Muscle of back (tissue), 11 donors: Measurements from ENCODE around the gene TMC7. TPM values are rescaled to one million over a fixed set of nuclear protein-coding genes. Genes with fewer than 3 reads are reported as not detected.

ENCODE experiments used
- DNase-seq, 3 donors: peaks; one replicate each; pipeline versions ENCODE4 v3.0.0 to v3.0.0-alpha.2; 2013
- polyA plus RNA-seq, 10 donors: library from polyadenylated mRNA; unstranded; fragments of 120-200 nt; gene quantifications; one replicate each; pipeline ENCODE4 v1.2.1, GENCODE V29; 2013; ENCODE audit not compliant: insufficient read length in 10 of 10

Gene TMC7
- polyA plus RNA-seq, 10 donors: 0.99 to 2.6 (median 1.4) TPM

DNA sequence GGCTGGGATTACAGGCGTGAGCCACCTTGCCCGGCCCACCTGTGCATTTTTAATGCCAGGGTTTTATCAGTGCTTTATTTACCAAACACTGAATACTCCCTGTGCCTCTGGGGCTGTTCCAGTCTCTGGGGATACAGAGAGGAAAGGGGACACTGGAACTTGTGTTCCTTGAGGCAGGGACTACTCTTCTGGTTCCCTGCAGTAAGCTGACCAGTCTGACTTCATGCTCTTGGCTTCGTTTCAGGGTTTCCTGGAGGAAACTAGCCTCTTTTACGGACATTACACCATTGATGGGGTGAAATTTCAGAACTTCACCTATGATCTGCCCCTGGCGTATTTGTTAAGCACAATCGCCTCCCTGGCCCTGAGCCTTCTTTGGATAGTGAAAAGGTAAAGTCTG, 46.2 kb downstream of the TMC7 start:
- peak in 2 of 3 donors; percentile 7 to 10 for DNase-seq

GRCh38 chr16:19031738-19032137, 48.0 kb downstream of the TMC7 start:
- no peak for DNase-seq

DNA sequence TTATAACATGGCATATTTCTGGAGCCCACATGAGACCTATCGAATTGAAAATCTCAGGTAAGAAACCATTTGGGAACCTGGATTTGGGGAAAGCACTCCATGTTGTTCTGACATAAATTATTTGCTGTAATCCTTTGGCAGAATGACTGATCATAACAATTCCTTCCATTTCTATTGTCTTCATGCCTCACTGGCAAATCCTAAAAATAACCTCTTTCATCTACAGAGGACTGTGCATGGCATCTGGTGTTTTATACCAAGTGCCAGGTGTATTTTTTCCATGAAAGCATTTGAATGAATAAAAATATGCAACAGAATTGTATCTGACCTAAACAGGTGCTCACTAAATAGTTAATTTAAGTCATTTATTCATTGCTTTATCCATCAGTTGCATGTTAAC, 50.0 kb downstream of the TMC7 start:
- DNase-seq: no peak

GRCh38 chr16:19040400-19040799, 56.7 kb downstream of the TMC7 start:
- no peak for DNase-seq

- DNase-seq: no peak
Observed at GRCh38 chr16:19044769-19045168, 61.0 kb downstream of the TMC7 start.

GRCh38 chr16:19046062-19046461, 62.3 kb downstream of the TMC7 start:
- no peak for DNase-seq

DNA sequence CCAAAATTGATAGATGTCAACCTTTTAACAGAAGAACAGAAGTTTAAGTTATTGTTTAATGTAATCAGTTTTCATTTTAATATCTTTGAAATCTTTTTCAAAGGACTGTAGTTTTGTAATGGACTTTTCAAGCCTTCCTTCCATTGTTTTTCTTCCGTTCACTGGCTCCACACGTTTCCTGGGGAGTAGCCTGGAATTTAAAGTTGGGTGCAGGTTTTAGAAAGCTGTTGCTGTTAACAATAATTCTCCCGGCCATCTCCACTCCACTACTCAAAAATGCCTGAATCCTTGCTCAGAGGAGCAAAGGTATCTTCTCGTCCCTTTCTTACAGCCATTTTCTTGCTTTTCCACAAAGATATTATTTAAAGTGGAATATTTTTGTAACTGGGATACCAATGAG, 79.0 kb downstream of the TMC7 start:
- DNase-seq: no peak

- no peak for DNase-seq
Observed at GRCh38 chr16:19066988-19067348, 83.2 kb downstream of the TMC7 start.

- peak; percentile 100 for DNase-seq
Observed at GRCh38 chr16:19067349-19068236, 83.9 kb downstream of the TMC7 start, which contains the start of gene COQ7. Gene COQ7 (plus strand): TSS chr16:19067614. CDS start chr16:19067665, 51 bp downstream.

DNA sequence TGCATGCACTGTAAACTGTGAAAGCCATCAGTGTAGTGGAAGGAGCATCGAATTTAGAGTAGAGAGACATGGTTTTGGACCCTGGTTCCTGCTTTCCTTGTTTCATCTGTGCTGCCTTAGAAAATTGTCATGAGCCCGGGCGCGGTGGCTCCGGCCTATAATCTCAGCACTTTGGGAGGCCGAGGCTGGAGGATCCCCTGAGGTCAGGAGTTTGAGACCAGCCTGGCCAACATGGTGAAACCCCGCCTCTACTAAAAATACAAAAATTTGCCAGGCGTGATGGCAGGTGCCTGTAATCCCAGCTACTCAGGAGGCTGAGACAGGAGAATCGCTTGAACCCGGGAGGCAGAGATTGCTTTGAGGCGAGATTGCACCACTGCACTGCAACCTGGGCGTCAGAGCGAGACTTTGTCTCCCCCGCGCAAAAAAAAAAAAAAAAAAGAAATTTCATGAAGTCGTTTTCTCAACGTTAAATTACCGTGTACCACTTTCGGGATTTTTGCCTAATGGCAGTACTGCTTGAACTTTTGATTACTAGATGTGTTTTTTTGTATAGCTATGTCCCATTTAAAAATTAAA, 84.6 kb downstream of the TMC7 start:
- no peak for DNase-seq

- no peak for DNase-seq
Observed at GRCh38 chr16:19071811-19072777, 88.4 kb downstream of the TMC7 start.

GRCh38 chr16:19073344-19073743, 89.6 kb downstream of the TMC7 start:
- DNase-seq: no peak

- DNase-seq: no peak
Observed at GRCh38 chr16:19073863-19074262, 90.1 kb downstream of the TMC7 start.

GRCh38 chr16:19075511-19075910, 91.8 kb downstream of the TMC7 start:
- no peak for DNase-seq

DNA sequence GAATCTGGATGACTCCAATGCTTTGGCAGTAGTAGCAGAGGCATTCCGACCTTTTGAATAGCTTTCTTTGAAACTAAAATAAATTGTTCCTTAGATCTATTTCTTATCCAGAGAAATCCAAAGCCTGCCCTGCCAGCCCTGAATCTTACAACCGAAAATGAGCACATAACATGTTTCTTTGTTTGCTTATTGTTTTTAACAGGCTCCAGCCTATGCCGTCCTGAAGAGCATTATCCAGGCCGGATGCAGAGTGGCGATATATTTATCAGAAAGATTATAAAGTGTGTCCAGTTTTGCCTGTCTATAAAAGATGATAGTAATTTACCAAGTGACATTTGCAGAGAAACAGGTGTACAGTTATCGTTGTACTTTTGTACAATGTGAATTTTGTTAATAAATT, 94.1 kb downstream of the TMC7 start:
- DNase-seq: no peak

- no peak for DNase-seq
Observed at GRCh38 chr16:19083670-19084069, 99.9 kb downstream of the TMC7 start.

GRCh38 chr16:19084139-19084538, 100.4 kb downstream of the TMC7 start:
- DNase-seq: no peak

DNA sequence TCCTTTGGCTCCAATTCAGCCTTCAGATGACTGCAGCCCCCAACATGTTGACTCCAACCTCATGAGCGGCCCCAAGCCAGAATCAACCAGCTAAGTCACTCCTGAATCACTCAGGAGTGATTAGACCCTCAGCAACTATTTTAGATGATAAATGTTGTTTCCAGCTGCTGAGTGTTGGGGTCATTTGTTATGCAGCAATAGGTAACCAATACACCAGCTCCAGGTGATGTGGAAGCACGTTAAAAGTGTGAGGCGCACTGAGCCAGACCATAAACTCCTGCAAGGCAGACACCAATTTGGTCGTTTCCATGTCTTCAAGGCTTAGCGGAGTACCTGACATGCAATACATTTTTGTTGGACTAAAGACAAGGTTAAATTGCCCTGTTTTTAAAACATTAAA, 101.1 kb downstream of the TMC7 start:
- no peak for DNase-seq

DNA sequence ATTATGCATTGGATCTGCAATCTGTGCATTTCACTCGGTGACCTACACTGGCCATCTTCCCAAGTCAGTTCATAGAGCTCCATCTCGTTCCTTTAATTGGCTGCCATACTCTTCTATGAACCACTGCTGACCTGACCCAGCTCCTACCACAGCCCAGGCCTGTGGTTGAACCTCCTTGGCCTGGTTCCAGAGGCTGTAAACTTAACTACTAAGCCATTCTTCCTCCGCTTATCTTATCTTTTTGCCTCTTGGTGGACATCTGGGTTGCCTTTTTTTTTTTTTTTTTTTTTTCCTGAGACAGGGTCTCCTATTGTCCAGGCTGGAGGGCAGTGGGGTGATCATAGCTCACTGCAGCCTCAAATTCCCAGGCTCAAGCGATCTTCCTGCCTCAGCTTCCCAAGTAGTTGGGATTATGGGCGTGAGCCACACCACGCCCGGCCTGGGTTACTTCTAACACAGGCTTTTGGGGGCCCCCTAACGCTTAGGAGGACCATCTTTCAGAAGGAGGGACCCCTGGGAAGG, 102.0 kb downstream of the TMC7 start:
- no peak for DNase-seq

- DNase-seq: peak; percentile 91 to 97 (median 94)
Observed at GRCh38 chr16:19086322-19087199, 102.8 kb downstream of the TMC7 start.

- no peak for DNase-seq
Observed at GRCh38 chr16:19088341-19088916, 104.7 kb downstream of the TMC7 start.
